HEK293 (cell line): ENCODE results near the gene FRMD4B.

ENCODE experiments used
- CTCF ChIA-PET: fragments of 350-600 bp; formaldehyde crosslinking; extraction: SDS; loops from one replicate; lab custom pipeline; 2021; ENCODE audit warnings: antibody characterized with exemption; lab: Yijun Ruan, JAX
- POLR2A ChIA-PET: fragments of 300-600 bp; formaldehyde crosslinking; extraction: SDS; loops from one replicate; lab custom pipeline; 2020; ENCODE audit warnings: antibody characterized with exemption, inconsistent platforms; lab: Yijun Ruan, JAX
- H3K27ac ChIP-seq: fragments of 200-500 bp; sonication (Bioruptor generic); 2 replicates; pipeline ENCODE4 v1.5.1; 2014; ENCODE audit warnings: low read depth, low read length, control low read depth, inconsistent platforms; ENCODE audit errors: extremely low read depth
- H3K36me3 ChIP-seq, 2 experiments: fragments of 200-500 bp in 1 of 2; sonication (Bioruptor generic) in 1 of 2; 1 replicate in 1 of 2; 2 replicates in 1 of 2; pipeline ENCODE4 v1.5.1; 2014 to 2017; ENCODE audit warnings: inconsistent platforms in 2 of 2, low read length in 2 of 2; ENCODE audit not compliant: control insufficient read depth in 2 of 2, insufficient read depth in 1 of 2
- H3K4me1 ChIP-seq: fragments of 200-500 bp; sonication (Bioruptor generic); 2 replicates; pipeline ENCODE4 v1.5.1; 2014; ENCODE audit warnings: mild to moderate bottlenecking, low read length, inconsistent platforms; ENCODE audit not compliant: control insufficient read depth, insufficient read depth
- H3K4me3 ChIP-seq: 2 replicates; pipeline ENCODE4 v1.5.1; 2011; ENCODE audit warnings: low read depth, mild to moderate bottlenecking, control low read depth, low read length, moderate library complexity
- H3K9me3 ChIP-seq: fragments of 200-500 bp; sonication (Bioruptor generic); 2 replicates; pipeline ENCODE4 v1.5.1; 2014; ENCODE audit warnings: low read depth, low read length, inconsistent platforms; ENCODE audit not compliant: control insufficient read depth, insufficient read depth
- BCL11B ChIP-seq: fragments of 450-650 bp; formaldehyde crosslinking; IDR thresholded peaks from 2 replicates; pipeline ENCODE4 v1.5.1; 2016; ENCODE audit warnings: low read depth, missing biosample characterization, missing genetic modification characterization
- ELK4 ChIP-seq: IDR thresholded peaks from 2 replicates; pipeline ENCODE4 v1.6.1; 2011; ENCODE audit warnings: mild to moderate bottlenecking, low read depth, low read length, borderline replicate concordance
- INSM2 ChIP-seq: fragments of 450-650 bp; formaldehyde crosslinking; IDR thresholded peaks from 2 replicates; pipeline ENCODE4 v1.5.1; 2016; ENCODE audit warnings: missing biosample characterization, missing genetic modification characterization
- PATZ1 ChIP-seq: fragments of 450-650 bp; formaldehyde crosslinking; IDR thresholded peaks from 2 replicates; pipeline ENCODE4 v1.5.1; 2016; ENCODE audit warnings: missing biosample characterization, missing genetic modification characterization
- SCRT1 ChIP-seq: fragments of 450-650 bp; formaldehyde crosslinking; IDR thresholded peaks from 2 replicates; pipeline ENCODE4 v1.5.1; 2016; ENCODE audit warnings: missing biosample characterization, missing genetic modification characterization, borderline replicate concordance
- TSHZ1 ChIP-seq: fragments of 450-650 bp; formaldehyde crosslinking; IDR thresholded peaks from 2 replicates; pipeline ENCODE4 v1.5.1; 2016; ENCODE audit warnings: missing biosample characterization, missing genetic modification characterization, borderline replicate concordance
- YY1 ChIP-seq: fragments of 450-650 bp; formaldehyde crosslinking; IDR thresholded peaks from 2 replicates; pipeline ENCODE4 v1.5.1; 2018; ENCODE audit warnings: missing biosample characterization, missing genetic modification characterization
- ZBTB44 ChIP-seq: fragments of 450-650 bp; IDR thresholded peaks from 2 replicates; pipeline ENCODE4 v1.5.1; 2018; ENCODE audit warnings: missing biosample characterization, mild to moderate bottlenecking, missing genetic modification characterization
- ZNF18 ChIP-seq: fragments of 450-650 bp; formaldehyde crosslinking; IDR thresholded peaks from 2 replicates; pipeline ENCODE4 v1.5.1; 2016; ENCODE audit warnings: missing biosample characterization, missing genetic modification characterization
- ZNF433 ChIP-seq: fragments of 450-650 bp; formaldehyde crosslinking; IDR thresholded peaks from 2 replicates; pipeline ENCODE4 v1.5.1; 2016; ENCODE audit warnings: missing biosample characterization, missing genetic modification characterization, low read depth
- ZNF518A ChIP-seq: fragments of 450-650 bp; formaldehyde crosslinking; conservative IDR thresholded peaks from 2 replicates; pipeline ENCODE4 v1.5.1; 2016; ENCODE audit warnings: low read depth, missing biosample characterization, missing genetic modification characterization
- ZNF596 ChIP-seq: fragments of 450-650 bp; IDR thresholded peaks from 2 replicates; pipeline ENCODE4 v1.5.0; 2018; ENCODE audit warnings: missing biosample characterization, mild to moderate bottlenecking, missing genetic modification characterization, moderate library complexity
- ZNF677 ChIP-seq: fragments of 450-650 bp; IDR thresholded peaks from 2 replicates; pipeline ENCODE4 v1.5.0; 2018; ENCODE audit warnings: missing biosample characterization, mild to moderate bottlenecking, missing genetic modification characterization, moderate library complexity
- ZNF76 ChIP-seq: fragments of 450-650 bp; formaldehyde crosslinking; IDR thresholded peaks from 2 replicates; pipeline ENCODE4; 2016; ENCODE audit warnings: low read depth, missing biosample characterization, missing genetic modification characterization, borderline replicate concordance
- ZNF768 ChIP-seq: fragments of 450-650 bp; formaldehyde crosslinking; IDR thresholded peaks from 2 replicates; pipeline ENCODE4 v1.5.1; 2018; ENCODE audit warnings: missing biosample characterization, mild to moderate bottlenecking, missing genetic modification characterization
- ZSCAN18 ChIP-seq: fragments of 450-650 bp; formaldehyde crosslinking; IDR thresholded peaks from 2 replicates; pipeline ENCODE4 v1.5.1; 2016; ENCODE audit warnings: missing biosample characterization, missing genetic modification characterization
- ZSCAN23 ChIP-seq: fragments of 450-650 bp; formaldehyde crosslinking; IDR thresholded peaks from 2 replicates; pipeline ENCODE4 v1.5.1; 2016; ENCODE audit warnings: missing biosample characterization, missing genetic modification characterization

FRMD4B gene

GRCh38 chr3:69410301-69410700 is 24.4 kb upstream of the FRMD4B start (continued):
- peak; percentile 96 for TF ChIP-seq ZNF18 (tag by site-specific recombination)
- TF ChIP-seq ZNF596 (tag by site-specific recombination), result no peak
- TF ChIP-seq TSHZ1 (tag by site-specific recombination), result no peak
- TF ChIP-seq ZNF677 (tag by site-specific recombination), result no peak
- TF ChIP-seq BCL11B (tag by site-specific recombination), result no peak

GRCh38 chr3:69409831-69410230 is 23.9 kb upstream of the FRMD4B start:
- POLR2A ChIA-PET, result no interaction called here
- H3K9me3 ChIP-seq, result no peaks in the 10 kb centered on the region
- no peaks in the 10 kb centered on the region for H3K36me3 ChIP-seq
- H3K4me3 ChIP-seq, result no peak overlapping the region
- no peaks in the 10 kb centered on the region for H3K4me1 ChIP-seq
- CTCF ChIA-PET, result interaction anchor here (0.7 to 3.5 kb wide), 24 partner anchors 11 to 537 kb away, joined by 3 to 17 read pairs (median 4); partner anchors contain the start of gene FRMD4B
- no peak overlapping the region for H3K27ac ChIP-seq
- TF ChIP-seq ZNF433 (tag by site-specific recombination) (no peak), ZSCAN18 (tag by site-specific recombination) (no peak), ZNF768 (tag by site-specific recombination) (no peak), PATZ1 (no peak), YY1 (tag by site-specific recombination) (no peak), ZNF677 (tag by site-specific recombination) (no peak), ZSCAN23 (tag by site-specific recombination) (no peak), ZNF76 (tag by site-specific recombination) (no peak), ELK4 (no peak), ZNF518A (tag by site-specific recombination) (no peak), SCRT1 (tag by site-specific recombination) (no peak), INSM2 (tag by site-specific recombination) (no peak), ZBTB44 (no peak)
